Stimulated activated effector memory CD8-positive, alpha-beta T cell treated with anti-CD3 and anti-CD28 coated beads, Interleukin-12 subunit alpha, Interleukin-12 subunit beta, amount 100 ng/mL, for 72 hours (primary cell): ENCODE data around the gene CACNA1C.

Experiments used
- ATAC-seq: fragments of 150-1000 bp; cut with Tn5 transposase; 2 replicates; pipeline ENCODE4 v1.10.0; 2021
- DNase-seq, 2 donors: peaks; one replicate each; pipeline ENCODE4 v3.0.0; 2021 to 2022; ENCODE audit warnings: low spot score in 2 of 2
- H3K27ac Mint-ChIP-seq: one replicate; pipeline ENCODE4 v1.8.0; 2022; ENCODE audit warnings: mild to moderate bottlenecking, mixed read lengths
- H3K36me3 Mint-ChIP-seq: one replicate; pipeline ENCODE4 v1.8.0; 2022; ENCODE audit warnings: mild to moderate bottlenecking, mixed read lengths
- H3K4me1 Mint-ChIP-seq: one replicate; pipeline ENCODE4 v1.8.0; 2022; ENCODE audit warnings: mixed read lengths
- H3K4me3 Mint-ChIP-seq: one replicate; pipeline ENCODE4 v1.8.0; 2022; ENCODE audit warnings: mild to moderate bottlenecking, mixed read lengths
- H3K9me3 Mint-ChIP-seq: one replicate; pipeline ENCODE4 v1.8.0; 2022; ENCODE audit warnings: mixed read lengths

Gene CACNA1C

DNA sequence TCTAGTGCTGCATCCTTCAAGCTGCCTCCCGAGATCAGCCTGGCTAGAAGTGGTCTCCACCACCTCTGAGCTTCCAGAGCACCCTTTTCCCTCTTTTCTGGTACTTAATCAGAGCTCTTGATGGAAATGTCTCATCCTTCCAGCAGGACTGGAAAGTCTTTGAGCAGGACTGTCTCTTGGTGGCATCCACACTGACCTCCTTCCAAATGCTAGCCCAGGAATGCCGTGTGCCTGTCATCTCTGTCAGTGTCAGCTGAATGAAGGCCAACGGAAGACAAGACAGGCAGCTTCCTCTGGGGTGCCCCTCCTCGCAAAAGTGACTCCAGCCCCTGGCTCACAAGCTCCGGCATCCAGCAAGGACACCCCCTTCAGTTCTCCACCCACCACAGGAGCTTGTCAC lies 570.7 kb downstream of the CACNA1C start:
- Mint-ChIP-seq H3K9me3 (no peaks in the 10 kb centered on the region), H3K36me3 (no peaks in the 10 kb centered on the region), H3K4me1 (peaks cover 8% of the 10 kb centered on the region), H3K4me3 (no peak overlapping the region), H3K27ac (no peak overlapping the region)
- no peak for ATAC-seq
- no peak for DNase-seq

- H3K4me3 Mint-ChIP-seq, result no peak overlapping the region
- H3K36me3 Mint-ChIP-seq, result no peaks in the 10 kb centered on the region
Measured at GRCh38 chr12:2624543-2625288, 571.9 kb downstream of the CACNA1C start.

DNA sequence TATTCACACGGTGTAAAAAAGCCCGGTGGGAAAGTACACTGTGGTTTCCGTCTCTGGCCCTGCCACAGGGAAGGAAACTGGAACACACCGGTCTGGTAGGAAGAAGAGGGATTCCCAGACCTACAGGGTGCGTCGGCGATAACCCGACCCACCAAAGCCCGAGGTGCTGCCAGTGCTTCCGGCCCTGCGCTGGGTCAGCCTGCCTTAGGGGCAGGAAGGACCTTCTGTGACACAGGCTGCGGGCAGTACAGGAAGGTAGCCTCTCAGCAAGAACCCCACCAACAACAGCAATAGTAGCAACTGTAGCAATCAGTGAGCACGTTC lies 572.5 kb downstream of the CACNA1C start:
- peaks cover 8% of the 10 kb centered on the region for H3K4me1 Mint-ChIP-seq
- no peaks in the 10 kb centered on the region for H3K9me3 Mint-ChIP-seq
- ATAC-seq (no peak), DNase-seq (no peak)
- H3K27ac Mint-ChIP-seq, result no peak overlapping the region
- no peak overlapping the region for H3K4me3 Mint-ChIP-seq
- H3K36me3 Mint-ChIP-seq, result no peaks in the 10 kb centered on the region

More at GRCh38 chr12:2624543-2625288, 571.9 kb downstream of the CACNA1C start:
- ATAC-seq (no peak), DNase-seq (no peak)
- H3K9me3 Mint-ChIP-seq, result no peaks in the 10 kb centered on the region
- peaks cover 8% of the 10 kb centered on the region for H3K4me1 Mint-ChIP-seq
- H3K27ac Mint-ChIP-seq, result no peak overlapping the region

- DNase-seq, result no peak
- Mint-ChIP-seq H3K4me3 (no peak overlapping the region), H3K9me3 (no peaks in the 10 kb centered on the region), H3K4me1 (peaks cover 8% of the 10 kb centered on the region), H3K27ac (no peak overlapping the region), H3K36me3 (no peaks in the 10 kb centered on the region)
- no peak for ATAC-seq
Measured at GRCh38 chr12:2627076-2627834, 574.5 kb downstream of the CACNA1C start.

DNA sequence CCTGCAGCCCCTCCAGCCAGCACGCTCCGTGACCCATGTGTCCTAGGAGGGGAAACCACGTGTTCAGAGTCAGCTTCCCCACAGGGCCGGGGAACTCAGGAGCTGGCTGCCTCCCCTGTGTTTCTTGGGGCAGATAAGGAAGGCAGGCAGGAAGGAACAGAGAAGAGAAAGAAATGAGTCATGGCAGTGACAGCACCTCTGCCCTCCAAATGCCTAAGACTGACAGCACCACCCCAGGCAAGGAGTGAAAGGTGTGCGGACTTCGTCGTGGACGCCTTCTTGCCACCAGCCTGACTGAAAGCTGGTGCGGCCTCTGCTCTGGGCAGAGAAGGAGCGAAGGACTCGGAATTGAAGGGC lies 575.0 kb downstream of the CACNA1C start:
- Mint-ChIP-seq H3K27ac (no peak overlapping the region), H3K36me3 (no peaks in the 10 kb centered on the region), H3K9me3 (no peaks in the 10 kb centered on the region), H3K4me1 (peaks cover 8% of the 10 kb centered on the region), H3K4me3 (no peak overlapping the region)
- peak; percentile 27 for ATAC-seq
- no peak for DNase-seq

GRCh38 chr12:2628401-2628800 lies 575.6 kb downstream of the CACNA1C start:
- H3K4me1 Mint-ChIP-seq, result peaks cover 8% of the 10 kb centered on the region
- H3K4me3 Mint-ChIP-seq, result no peak overlapping the region
- ATAC-seq (no peak), DNase-seq (no peak)
- H3K27ac Mint-ChIP-seq, result no peak overlapping the region
- H3K9me3 Mint-ChIP-seq, result no peaks in the 10 kb centered on the region
- H3K36me3 Mint-ChIP-seq, result no peaks in the 10 kb centered on the region

GRCh38 chr12:2629051-2629450 lies 576.3 kb downstream of the CACNA1C start:
- Mint-ChIP-seq H3K27ac (no peak overlapping the region), H3K4me1 (peaks cover 8% of the 10 kb centered on the region), H3K9me3 (no peaks in the 10 kb centered on the region), H3K4me3 (no peak overlapping the region), H3K36me3 (no peaks in the 10 kb centered on the region)
- no peak for ATAC-seq
- DNase-seq, result no peak

DNA sequence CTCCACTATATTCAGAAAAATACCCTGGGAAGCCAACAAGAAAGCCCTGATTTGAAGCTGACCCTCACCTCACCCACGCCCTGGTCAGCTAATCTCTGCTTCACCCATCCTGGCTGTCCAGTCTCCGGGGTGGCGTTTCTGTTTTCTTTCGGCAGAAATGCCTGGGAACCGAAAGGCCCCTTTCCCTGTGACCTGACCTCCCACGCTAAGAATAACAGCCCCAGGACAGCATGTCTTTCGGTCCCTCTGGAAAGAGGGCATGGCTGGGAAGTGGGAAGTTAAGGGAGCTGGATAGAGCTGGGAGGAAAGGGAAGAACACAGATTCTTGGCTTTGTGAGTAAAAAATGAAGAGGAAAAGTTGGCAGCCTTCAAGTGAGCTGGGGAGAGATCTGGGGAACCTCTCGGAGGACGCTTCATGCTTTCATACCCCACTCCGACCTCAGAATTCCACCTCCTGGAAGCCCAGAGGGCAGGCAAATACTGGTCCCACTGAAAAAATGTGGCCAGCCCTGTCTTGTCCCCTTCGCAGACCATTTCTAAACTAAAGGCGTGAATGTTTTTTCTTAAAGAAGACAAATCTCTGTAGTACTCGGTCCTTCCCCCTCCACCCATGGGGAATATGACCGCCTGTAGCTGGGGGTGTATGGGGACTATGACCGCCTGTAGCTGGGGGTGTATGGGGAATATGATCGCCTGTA lies 579.0 kb downstream of the CACNA1C start:
- no peak for ATAC-seq
- peaks cover 8% of the 10 kb centered on the region for H3K4me1 Mint-ChIP-seq
- no peak overlapping the region for H3K4me3 Mint-ChIP-seq
- no peaks in the 10 kb centered on the region for H3K36me3 Mint-ChIP-seq
- DNase-seq, result no peak
- H3K27ac Mint-ChIP-seq, result no peak overlapping the region
- no peaks in the 10 kb centered on the region for H3K9me3 Mint-ChIP-seq

DNA sequence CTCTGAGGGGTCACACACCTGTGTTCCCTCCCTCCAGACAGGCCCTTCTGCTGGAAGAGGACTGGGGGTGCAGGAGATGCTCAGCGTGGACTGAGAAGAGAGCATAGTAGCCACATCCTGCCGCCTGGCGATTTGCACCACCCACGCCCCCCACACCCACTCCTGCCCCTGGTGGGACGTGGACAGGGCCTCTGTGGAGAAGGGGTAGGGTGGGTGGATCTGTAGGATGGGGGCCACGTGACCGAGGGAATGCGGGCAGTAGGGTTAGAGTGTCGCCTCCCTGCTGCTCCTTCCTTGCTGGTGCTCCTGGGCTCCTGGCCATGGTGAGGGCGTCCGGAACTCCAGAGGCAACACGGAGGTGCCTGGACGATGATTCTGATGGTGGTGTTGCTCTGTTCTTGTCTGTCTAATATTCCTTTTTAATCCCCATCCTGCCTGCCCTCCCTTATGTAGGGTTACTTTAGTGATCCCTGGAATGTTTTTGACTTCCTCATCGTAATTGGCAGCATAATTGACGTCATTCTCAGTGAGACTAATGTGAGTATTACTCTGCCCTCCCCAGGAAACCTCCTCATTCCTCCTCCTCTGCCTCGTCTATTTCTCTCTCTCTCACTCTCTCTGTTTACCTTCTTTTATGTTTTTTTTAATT lies 580.5 kb downstream of the CACNA1C start:
- Mint-ChIP-seq H3K36me3 (no peaks in the 10 kb centered on the region), H3K27ac (no peak overlapping the region), H3K4me3 (no peak overlapping the region), H3K4me1 (no peaks in the 10 kb centered on the region), H3K9me3 (no peaks in the 10 kb centered on the region)
- DNase-seq (no peak), ATAC-seq (no peak)

DNA sequence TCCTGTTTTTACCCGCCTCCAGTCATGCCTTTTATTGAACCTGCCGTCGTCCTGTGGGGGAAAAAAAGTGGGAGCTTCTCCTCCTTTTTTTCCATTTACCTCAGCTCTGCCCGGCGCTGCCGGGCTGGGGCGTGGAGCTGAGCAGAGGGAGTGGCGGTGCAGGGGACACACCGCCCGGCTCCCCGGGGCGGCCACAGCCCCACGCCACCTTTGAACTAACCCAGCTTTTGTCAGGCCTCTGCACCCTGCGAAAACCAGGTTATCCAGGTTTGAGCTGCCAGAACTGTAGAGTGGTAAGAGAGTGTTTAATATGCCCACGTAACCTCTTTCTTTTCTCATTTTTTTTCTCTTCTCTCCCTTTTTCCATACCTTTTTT lies 581.0 kb downstream of the CACNA1C start:
- Mint-ChIP-seq H3K4me3 (no peak overlapping the region), H3K4me1 (no peaks in the 10 kb centered on the region), H3K27ac (no peak overlapping the region), H3K36me3 (no peaks in the 10 kb centered on the region), H3K9me3 (no peaks in the 10 kb centered on the region)
- DNase-seq (no peak), ATAC-seq (no peak)

DNA sequence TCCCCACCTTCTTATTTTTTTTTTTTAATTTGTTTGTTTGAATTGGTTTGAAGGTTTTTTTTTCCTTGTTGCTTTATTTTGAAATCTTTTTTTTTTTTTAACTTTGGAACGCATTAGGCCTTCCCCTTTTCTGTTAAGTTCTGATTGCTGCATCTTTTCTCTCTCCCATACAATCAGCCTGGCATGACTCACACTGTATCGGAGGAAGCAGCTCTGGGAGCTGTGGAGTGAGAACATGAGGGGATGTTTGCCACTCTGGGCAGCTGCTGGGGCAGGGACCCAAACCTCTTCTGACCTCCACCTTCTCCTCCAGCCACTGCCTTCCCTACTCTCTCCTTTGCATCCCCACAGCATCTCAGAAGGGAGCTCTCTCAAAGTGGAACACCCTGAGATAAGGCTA lies 581.7 kb downstream of the CACNA1C start:
- DNase-seq, result no peak

GRCh38 chr12:2636741-2637340 lies 584.1 kb downstream of the CACNA1C start:
- Mint-ChIP-seq H3K36me3 (no peaks in the 10 kb centered on the region), H3K27ac (no peak overlapping the region), H3K4me1 (peaks cover 12% of the 10 kb centered on the region), H3K4me3 (no peak overlapping the region), H3K9me3 (no peaks in the 10 kb centered on the region)
- ATAC-seq (no peak), DNase-seq (no peak)

More for the DNA sequence above, 581.7 kb downstream of the CACNA1C start:
- no peaks in the 10 kb centered on the region for H3K36me3 Mint-ChIP-seq
- no peak overlapping the region for H3K27ac Mint-ChIP-seq
- ATAC-seq, result no peak
- H3K4me3 Mint-ChIP-seq, result no peak overlapping the region
- no peaks in the 10 kb centered on the region for H3K4me1 Mint-ChIP-seq
- H3K9me3 Mint-ChIP-seq, result no peaks in the 10 kb centered on the region

DNA sequence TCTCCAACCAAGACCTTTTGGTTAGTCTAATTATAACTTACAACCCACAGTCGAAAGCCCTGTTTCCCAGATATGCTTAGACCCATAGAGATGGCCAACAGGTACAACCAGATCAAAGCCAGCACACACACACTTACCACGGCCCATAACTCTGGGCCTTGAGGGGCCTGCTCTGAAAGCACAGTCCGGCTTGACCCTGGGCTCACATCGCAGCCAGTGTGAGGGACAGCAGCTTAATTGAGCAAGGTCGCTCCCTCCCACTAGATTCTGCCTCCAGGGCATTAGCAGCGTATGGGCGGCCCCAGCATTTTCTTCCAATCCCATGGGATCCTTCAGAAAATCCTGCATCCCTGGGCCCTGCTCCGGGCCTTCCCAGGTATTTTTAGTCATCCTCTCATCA lies 584.6 kb downstream of the CACNA1C start:
- H3K9me3 Mint-ChIP-seq, result no peaks in the 10 kb centered on the region
- peaks cover 17% of the 10 kb centered on the region for H3K4me1 Mint-ChIP-seq
- H3K36me3 Mint-ChIP-seq, result no peaks in the 10 kb centered on the region
- no peak overlapping the region for H3K27ac Mint-ChIP-seq
- H3K4me3 Mint-ChIP-seq, result no peak overlapping the region
- DNase-seq, result no peak
- no peak for ATAC-seq

- Mint-ChIP-seq H3K4me3 (no peak overlapping the region), H3K36me3 (no peaks in the 10 kb centered on the region), H3K27ac (no peak overlapping the region), H3K4me1 (peaks cover 22% of the 10 kb centered on the region), H3K9me3 (no peaks in the 10 kb centered on the region)
- no peak for ATAC-seq
- no peak for DNase-seq
Measured at GRCh38 chr12:2638273-2639019, 585.7 kb downstream of the CACNA1C start.

GRCh38 chr12:2639020-2639298 lies 586.2 kb downstream of the CACNA1C start:
- ATAC-seq (no peak), DNase-seq (no peak)
- no peak overlapping the region for H3K4me3 Mint-ChIP-seq
- H3K36me3 Mint-ChIP-seq, result no peaks in the 10 kb centered on the region
- H3K9me3 Mint-ChIP-seq, result no peaks in the 10 kb centered on the region
- H3K4me1 Mint-ChIP-seq, result peaks cover 22% of the 10 kb centered on the region
- H3K27ac Mint-ChIP-seq, result no peak overlapping the region
